Measurements from ENCODE around the gene ZRANB3. TPM values are rescaled to one million over a fixed set of nuclear protein-coding genes. Genes with fewer than 3 reads are reported as not detected.
A peak's percentile ranks its signal among the peaks of the same experiment; 100 is the strongest.

ZRANB3 gene
- total RNA-seq, 1 experiment from 2014 or later: 12.0 TPM

- ChIA-PET POLR2A (no interaction called here), CTCF (interaction anchor here (0.9 kb wide), 1 partner anchor 569 kb away, joined by 3 read pairs; no protein-coding TSS in a partner anchor), RAD21 (ENCODE audit: low non-redundant PET in 1 of 2, low total read pairs in 2 of 2, uncharacterized antibody in 2 of 2, unreplicated experiment in 2 of 2) (no interaction called here)
- Histone ChIP-seq H3K9me3 (ENCODE audit: control insufficient read depth in 1 of 2, insufficient read depth in 1 of 2, low read depth in 1 of 2, low read length in 2 of 2) (no peaks in the 10 kb centered on the region), H3K27ac (ENCODE audit: low read depth, low read length) (no peak overlapping the region), H3K4me1 (ENCODE audit: control insufficient read depth in 1 of 2, insufficient read depth in 2 of 2, low read length in 2 of 2) (no peaks in the 10 kb centered on the region), H3K36me3 (ENCODE audit: control insufficient read depth in 1 of 2, insufficient read depth in 2 of 2, low read length in 2 of 2) (no peaks in the 10 kb centered on the region; a peak in 1 of 4 replicates), H3K27me3 (ENCODE audit: insufficient read depth, low read length) (no peaks in the 10 kb centered on the region), H3K4me3 (replicated peaks in 1 of 2; ENCODE audit: low read depth in 1 of 2, low read length in 2 of 2) (no peak overlapping the region), H3K79me2 (ENCODE audit: insufficient read depth, low read length) (peaks cover 21% of the 10 kb centered on the region), H3K4me2 (ENCODE audit: low read length) (no peak overlapping the region), H3K9me2 (ENCODE audit: insufficient read depth) (no peaks in the 10 kb centered on the region), H2AFZ (ENCODE audit: low read depth, low read length, poor library complexity, severe bottlenecking) (no peak overlapping the region), H3K9ac (ENCODE audit: low read length) (no peak overlapping the region), H4K20me1 (ENCODE audit: insufficient read depth) (no peaks in the 10 kb centered on the region; the same call in 1 of the 2 replicates)
- ATAC-seq (no peak), DNase-seq (ENCODE audit: low read depth, low spot score) (no peak)
- intact Hi-C loops (cut with micrococcal nuclease): no loop called here
- BruUV-seq (replicated peaks): no TSS peak
- no peak for TF ChIP-seq EZH2 (IDR thresholded peaks at IDR 0.05)
- peak in 1 of 3 experiments; percentile 28; a peak in 1 of 6 replicates for TF ChIP-seq CTCF (IDR thresholded peaks at IDR 0.05 in 2 of 3, conservative IDR thresholded peaks at IDR 0.05 in 1 of 3; ENCODE audit: borderline replicate concordance in 1 of 3, insufficient read depth in 1 of 3, low read depth in 2 of 3, low read length in 2 of 3)
- TF ChIP-seq ATF3 (IDR thresholded peaks at IDR 0.05): no peak
- TF ChIP-seq JUND (IDR thresholded peaks at IDR 0.05): no peak
- TF ChIP-seq TCF7L2 (IDR thresholded peaks at IDR 0.05; ENCODE audit: borderline replicate concordance, extremely low read depth, insufficient read depth, insufficient read length): no peak
- TF ChIP-seq SRF (IDR thresholded peaks at IDR 0.05; ENCODE audit: low read depth): no peak
These were observed 42.6 kb upstream of the ZRANB3 start for GRCh38 chr2:135573620-135574019.

- H3K79me2 ChIP-seq (ENCODE audit: insufficient read depth, low read length): peaks cover 32% of the 10 kb centered on the region
- H3K4me1 ChIP-seq (ENCODE audit: control insufficient read depth in 1 of 2, insufficient read depth in 2 of 2, low read length in 2 of 2): no peaks in the 10 kb centered on the region
- no peaks in the 10 kb centered on the region for H4K20me1 ChIP-seq (ENCODE audit: insufficient read depth)
- H3K9me2 ChIP-seq (ENCODE audit: insufficient read depth): no peaks in the 10 kb centered on the region
- no peak overlapping the region for H3K4me3 ChIP-seq (replicated peaks in 1 of 2; ENCODE audit: low read depth in 1 of 2, low read length in 2 of 2)
- CTCF ChIA-PET: no interaction called here
- H3K27ac ChIP-seq (ENCODE audit: low read depth, low read length): no peak overlapping the region
- intact Hi-C loops (cut with micrococcal nuclease): no loop called here
- DNase-seq (ENCODE audit: low read depth, low spot score): no peak
- H3K27me3 ChIP-seq (ENCODE audit: insufficient read depth, low read length): no peaks in the 10 kb centered on the region
- POLR2A ChIA-PET: no interaction called here
- H2AFZ ChIP-seq (ENCODE audit: low read depth, low read length, poor library complexity, severe bottlenecking): no peak overlapping the region
- no peak overlapping the region for H3K4me2 ChIP-seq (ENCODE audit: low read length)
- no peaks in the 10 kb centered on the region for H3K9me3 ChIP-seq (ENCODE audit: control insufficient read depth in 1 of 2, insufficient read depth in 1 of 2, low read depth in 1 of 2, low read length in 2 of 2)
- no peak overlapping the region for H3K9ac ChIP-seq (ENCODE audit: low read length)
- RAD21 ChIA-PET (ENCODE audit: low non-redundant PET in 1 of 2, low total read pairs in 2 of 2, uncharacterized antibody in 2 of 2, unreplicated experiment in 2 of 2): no interaction called here
- no TSS peak for BruUV-seq (replicated peaks)
- H3K36me3 ChIP-seq (ENCODE audit: control insufficient read depth in 1 of 2, insufficient read depth in 2 of 2, low read length in 2 of 2): no peaks in the 10 kb centered on the region; a peak in 1 of 4 replicates
- ATAC-seq: no peak
- TF ChIP-seq ZFX (IDR thresholded peaks at IDR 0.05) (no peak), CEBPB (IDR thresholded peaks at IDR 0.05; ENCODE audit: low read depth) (no peak), ATF3 (IDR thresholded peaks at IDR 0.05) (no peak), RAD21 (IDR thresholded peaks at IDR 0.05; ENCODE audit: low read depth) (no peak), CBX3 (IDR thresholded peaks at IDR 0.05; ENCODE audit: low read depth) (no peak), EZH2phosphoT487 (IDR thresholded peaks at IDR 0.05; ENCODE audit: borderline replicate concordance) (no peak), SP1 (IDR thresholded peaks at IDR 0.05; ENCODE audit: low read depth) (no peak), EZH2 (IDR thresholded peaks at IDR 0.05) (no peak), TCF7L2 (IDR thresholded peaks at IDR 0.05; ENCODE audit: borderline replicate concordance, extremely low read depth, insufficient read depth, insufficient read length) (no peak), POLR2A (IDR thresholded peaks at IDR 0.05; ENCODE audit: borderline replicate concordance, extremely low read depth, insufficient read depth, insufficient read length) (no peak), POLR2AphosphoS5 (IDR thresholded peaks at IDR 0.05; ENCODE audit: low read depth, low read length) (no peak), CTCF (IDR thresholded peaks at IDR 0.05 in 2 of 3, conservative IDR thresholded peaks at IDR 0.05 in 1 of 3; ENCODE audit: borderline replicate concordance in 1 of 3, insufficient read depth in 1 of 3, low read depth in 2 of 3, low read length in 2 of 3) (no peak), SRF (IDR thresholded peaks at IDR 0.05; ENCODE audit: low read depth) (no peak), FOSL1 (IDR thresholded peaks at IDR 0.05; ENCODE audit: low read depth) (no peak), YY1 (IDR thresholded peaks at IDR 0.05; ENCODE audit: extremely low read depth, insufficient replicate concordance, low read depth, low read length) (no peak)
These were observed 39.9 kb upstream of the ZRANB3 start for GRCh38 chr2:135570884-135571283.

Data from HCT116 (cell line).